DND-41 (cell line): Measurements from ENCODE around the gene HNF1B.

Experiments used
- CTCF ChIP-seq: IDR thresholded peaks from 2 replicates; pipeline ENCODE4 v1.5.1; 2012; ENCODE audit warnings: borderline replicate concordance, low read length, moderate library complexity, mild to moderate bottlenecking; ENCODE audit not compliant: poor library complexity, severe bottlenecking; ENCODE audit errors: extremely low read depth
- EZH2 ChIP-seq: IDR thresholded peaks from 3 replicates; pipeline ENCODE4 v1.6.1; 2012; ENCODE audit warnings: borderline replicate concordance, low read depth, mild to moderate bottlenecking, moderate library complexity, low read length, inconsistent platforms; ENCODE audit not compliant: severe bottlenecking

DNA sequence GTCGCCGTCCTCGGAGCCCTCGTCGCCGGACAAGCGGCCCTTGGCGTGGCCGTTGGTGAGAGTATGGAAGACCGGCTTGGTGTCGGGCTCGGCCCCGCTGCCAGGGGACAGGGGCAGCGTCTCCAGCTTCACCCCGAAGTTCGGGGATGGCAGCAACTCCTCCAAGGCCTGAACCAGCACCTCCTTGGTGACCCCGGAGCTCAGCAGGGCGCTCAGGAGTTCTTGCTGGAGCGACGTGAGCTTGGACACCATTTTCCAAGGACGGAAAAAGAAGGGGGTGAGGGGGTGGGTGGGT is 279 bp downstream of the HNF1B start:
- TF ChIP-seq EZH2 (no peak), CTCF (no peak)
